H9 (cell line): ENCODE results near the gene CEMIP2. TPM values are rescaled to one million over a fixed set of nuclear protein-coding genes. Genes with fewer than 3 reads are reported as not detected.

Experiments used
- DNase-seq: peaks from one replicate; pipeline ENCODE4 v3.0.0-alpha.2; 2017
- H2AFZ ChIP-seq: one replicate; pipeline ENCODE4 v1.6.1; 2013; ENCODE audit warnings: mild to moderate bottlenecking, low read length, control low read depth, moderate library complexity
- H2AK5ac ChIP-seq: 2 replicates; pipeline ENCODE4 v1.6.1; 2013; ENCODE audit warnings: low read length, control low read depth, mixed read lengths; ENCODE audit not compliant: insufficient read length
- H2BK120ac ChIP-seq: one replicate; pipeline ENCODE4 v1.6.1; 2013; ENCODE audit warnings: low read depth, mild to moderate bottlenecking, low read length, control low read depth, inconsistent platforms; ENCODE audit not compliant: poor library complexity, severe bottlenecking
- H2BK12ac ChIP-seq: 2 replicates; pipeline ENCODE4 v1.6.1; 2013; ENCODE audit warnings: low read length, control low read depth, mixed read lengths, low read depth; ENCODE audit not compliant: insufficient read length
- H2BK15ac ChIP-seq: 2 replicates; pipeline ENCODE4 v1.6.1; 2013; ENCODE audit warnings: low read depth, low read length, control low read depth
- H2BK20ac ChIP-seq: one replicate; pipeline ENCODE4 v1.6.1; 2013; ENCODE audit warnings: low read depth, mild to moderate bottlenecking, low read length, control low read depth, inconsistent platforms; ENCODE audit not compliant: poor library complexity, severe bottlenecking
- H2BK5ac ChIP-seq: 2 replicates; pipeline ENCODE4 v1.6.1; 2013; ENCODE audit warnings: low read length, control low read depth, mixed read lengths; ENCODE audit not compliant: insufficient read length
- H3K14ac ChIP-seq: 2 replicates; pipeline ENCODE4 v1.6.1; 2013; ENCODE audit warnings: low read length, control low read depth; ENCODE audit not compliant: insufficient read depth
- H3K18ac ChIP-seq: 2 replicates; pipeline ENCODE4 v1.6.1; 2013; ENCODE audit warnings: low read depth, mild to moderate bottlenecking, mixed read lengths, low read length, control low read depth; ENCODE audit not compliant: insufficient read length
- H3K23ac ChIP-seq: 2 replicates; pipeline ENCODE4 v1.6.1; 2013; ENCODE audit warnings: low read length, control low read depth, mixed read lengths, low read depth; ENCODE audit not compliant: insufficient read length
- H3K23me2 ChIP-seq: 2 replicates; pipeline ENCODE4 v1.6.1; 2013; ENCODE audit warnings: low read depth, mild to moderate bottlenecking, mixed read lengths, low read length, control low read depth; ENCODE audit not compliant: insufficient read length, poor library complexity, severe bottlenecking
- H3K27ac ChIP-seq: 2 replicates; pipeline ENCODE4 v1.5.1; 2013; ENCODE audit warnings: low read length, control low read depth, mixed read lengths, low read depth; ENCODE audit not compliant: insufficient read length
- H3K27me3 ChIP-seq: 2 replicates; pipeline ENCODE4 v1.6.1; 2013; ENCODE audit warnings: low read length, control low read depth, inconsistent platforms; ENCODE audit not compliant: insufficient read depth
- H3K4ac ChIP-seq: 2 replicates; pipeline ENCODE4 v1.6.1; 2013; ENCODE audit warnings: low read depth, mild to moderate bottlenecking, control low read depth, inconsistent platforms, low read length, moderate library complexity
- H3K4me1 ChIP-seq: 2 replicates; pipeline ENCODE4 v1.6.1; 2013; ENCODE audit warnings: low read length, control low read depth, inconsistent platforms; ENCODE audit not compliant: insufficient read depth
- H3K4me2 ChIP-seq: 2 replicates; pipeline ENCODE4 v1.6.1; 2013; ENCODE audit warnings: low read length, control low read depth, mixed read lengths; ENCODE audit not compliant: insufficient read length, insufficient read depth
- H3K56ac ChIP-seq: 2 replicates; pipeline ENCODE4 v1.6.1; 2013; ENCODE audit warnings: low read depth, mild to moderate bottlenecking, mixed read lengths, low read length, control low read depth; ENCODE audit not compliant: insufficient read length
- H3K79me1 ChIP-seq: 2 replicates; pipeline ENCODE4 v1.6.1; 2013; ENCODE audit warnings: low read depth, mild to moderate bottlenecking, moderate library complexity, low read length, control low read depth, inconsistent platforms; ENCODE audit not compliant: insufficient read depth, poor library complexity, severe bottlenecking
- H3K79me2 ChIP-seq: 2 replicates; pipeline ENCODE4 v1.6.1; 2013; ENCODE audit warnings: low read length, control low read depth, inconsistent platforms; ENCODE audit not compliant: insufficient read depth
- H3K9ac ChIP-seq: 2 replicates; pipeline ENCODE4 v1.6.1; 2013; ENCODE audit warnings: low read length, control low read depth, mixed read lengths; ENCODE audit not compliant: insufficient read length; ENCODE audit errors: extremely low read depth
- H3K9me3 ChIP-seq: one replicate; pipeline ENCODE4 v1.6.1; 2013; ENCODE audit warnings: low read depth, low read length, inconsistent platforms; ENCODE audit not compliant: control insufficient read depth
- H3T11ph ChIP-seq: one replicate; pipeline ENCODE4 v1.6.1; 2013; ENCODE audit warnings: mild to moderate bottlenecking, low read length, control low read depth, inconsistent platforms
- H4K20me1 ChIP-seq: one replicate; pipeline ENCODE4 v1.6.1; 2013; ENCODE audit not compliant: control insufficient read depth, insufficient read length, insufficient read depth
- H4K5ac ChIP-seq: 2 replicates; pipeline ENCODE4 v1.6.1; 2013; ENCODE audit warnings: low read depth, mild to moderate bottlenecking, mixed read lengths, low read length, control low read depth; ENCODE audit not compliant: insufficient read length
- H4K8ac ChIP-seq: replicated peaks from 2 replicates; pipeline ENCODE4 v1.6.1; 2013; ENCODE audit warnings: low read length, control low read depth, mixed read lengths, low read depth; ENCODE audit not compliant: insufficient read length
- H4K91ac ChIP-seq: 2 replicates; pipeline ENCODE4 v1.6.1; 2013; ENCODE audit warnings: low read depth, mild to moderate bottlenecking, moderate library complexity, mixed read lengths, low read length, control low read depth; ENCODE audit not compliant: insufficient read length
- H3K27ac Mint-ChIP-seq, 3 experiments: 2 replicates in 2 of 3; 3 replicates in 1 of 3; pipeline ENCODE4 v1.8.0; 2020 to 2021; ENCODE audit warnings: mixed read lengths in 3 of 3, mild to moderate bottlenecking in 1 of 3, moderate library complexity in 1 of 3
- H3K27me3 Mint-ChIP-seq: 2 replicates; pipeline ENCODE4 v1.8.0; 2021; ENCODE audit warnings: low read depth, mild to moderate bottlenecking, moderate library complexity, mixed read lengths
- H3K36me3 Mint-ChIP-seq, 3 experiments: 2 replicates in 2 of 3; 3 replicates in 1 of 3; pipeline ENCODE4 v1.8.0; 2020 to 2021; ENCODE audit warnings: low read depth in 3 of 3, mixed read lengths in 3 of 3; ENCODE audit not compliant: insufficient read depth in 1 of 3
- H3K4me1 Mint-ChIP-seq, 2 experiments: 2 replicates each; pipeline ENCODE4 v1.8.0; 2020; ENCODE audit warnings: mixed read lengths in 2 of 2
- H3K4me3 Mint-ChIP-seq, 2 experiments: 2 replicates in 1 of 2; 3 replicates in 1 of 2; pipeline ENCODE4 v1.8.0; 2020 to 2021; ENCODE audit warnings: mild to moderate bottlenecking in 2 of 2, mixed read lengths in 2 of 2, moderate library complexity in 1 of 2
- H3K9me3 Mint-ChIP-seq, 2 experiments: 2 replicates in 1 of 2; 3 replicates in 1 of 2; pipeline ENCODE4 v1.8.0; 2020; ENCODE audit warnings: mild to moderate bottlenecking in 2 of 2, mixed read lengths in 2 of 2, moderate library complexity in 1 of 2
- WGBS: extraction: QIAGEN DNeasy Blood & Tissue Kit; methylation state at CpG from one replicate; pipeline ENCODE4 v1.1.7; 2013; ENCODE audit warnings: missing lambda C conversion rate, low lambda C conversion rate, mixed read lengths; ENCODE audit not compliant: insufficient read length; ENCODE audit errors: extremely low coverage; 5-methylcytosine and 5-hydroxymethylcytosine counted together
- total RNA-seq: library from RNA; stranded (reverse); gene quantifications from 2 replicates; pipeline ENCODE4 v1.2.1, GENCODE V29; 2021
- TF ChIP-seq, protein P1 (sequence below): fragments of 200-600 bp; sonication (generic); conservative IDR thresholded peaks from 3 replicates; pipeline ENCODE4 v1.8.0; 2021; ENCODE audit warnings: antibody characterized with exemption, mild to moderate bottlenecking

The CEMIP2 gene
- total RNA-seq, 1 experiment from 2014 or later, result 77.2 TPM

DNA sequence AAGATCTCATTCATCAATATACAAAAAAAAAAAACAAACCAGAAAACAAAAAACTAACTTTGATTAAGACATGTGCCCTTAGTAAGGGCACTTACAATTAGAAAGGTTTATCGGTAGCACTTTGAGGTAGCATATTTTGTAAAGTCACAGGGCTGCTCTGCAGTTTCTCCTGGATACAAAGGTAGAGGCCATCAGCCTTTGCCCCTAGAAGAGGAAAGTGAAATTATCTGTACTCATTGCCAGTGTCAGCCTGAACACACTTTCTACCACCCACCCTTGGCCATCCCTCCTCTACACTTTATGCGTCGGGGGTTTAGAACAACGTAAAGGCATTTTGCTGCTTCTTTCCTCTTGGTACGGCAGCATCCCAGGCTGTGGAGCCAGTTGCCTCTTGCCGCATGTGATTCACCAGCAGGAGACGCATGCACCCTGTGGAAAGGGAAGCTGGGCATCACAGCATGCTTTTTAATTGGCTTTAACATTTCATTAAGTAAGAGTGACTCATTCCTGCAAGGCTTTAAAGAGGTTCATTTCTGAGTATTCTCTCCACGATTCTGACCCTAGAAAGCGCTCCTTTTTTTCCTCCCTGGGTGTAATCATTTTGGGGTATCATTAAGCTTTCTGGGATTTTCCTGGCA is 84.6 kb downstream of the CEMIP2 start:
- no CpG with 5 or more reads among the region's 9 CpGs for WGBS
- Histone ChIP-seq H3K4me1 (no peaks in the 10 kb centered on the region; the same call in 1 of the 2 replicates), H2AK5ac (no peak overlapping the region), H3K27me3 (no peaks in the 10 kb centered on the region), H3K9ac (no peak overlapping the region), H3K9me3 (no peaks in the 10 kb centered on the region), H2BK20ac (no peak overlapping the region), H4K8ac (no peak overlapping the region), H3K56ac (no peak overlapping the region), H4K20me1 (no peaks in the 10 kb centered on the region), H2BK120ac (no peak overlapping the region), H4K91ac (no peak overlapping the region), H3T11ph (no peak overlapping the region), H3K18ac (no peak overlapping the region), H3K23me2 (no peaks in the 10 kb centered on the region), H3K79me1 (no peaks in the 10 kb centered on the region), H3K4me2 (no peak overlapping the region), H3K79me2 (no peaks in the 10 kb centered on the region), H3K23ac (no peak overlapping the region), H2BK15ac (no peak overlapping the region), H2BK5ac (no peak overlapping the region), H3K14ac (no peak overlapping the region), H2AFZ (no peak overlapping the region), H2BK12ac (no peak overlapping the region), H4K5ac (no peak overlapping the region), H3K27ac (no peak overlapping the region), H3K4ac (no peak overlapping the region)
- Mint-ChIP-seq H3K9me3 (no peaks in the 10 kb centered on the region), H3K4me3 (no peak overlapping the region), H3K27ac (peak overlapping the region; percentile 28 to 84 (median 78); a peak in 5 of 7 replicates), H3K36me3 (peaks cover 17 to 43% (median 36%) of the 10 kb centered on the region in 3 experiments), H3K27me3 (no peaks in the 10 kb centered on the region), H3K4me1 (peaks cover 27 to 30% of the 10 kb centered on the region in 2 experiments)
- DNase-seq, result peak; percentile 67
- TF ChIP-seq, protein P1, sequence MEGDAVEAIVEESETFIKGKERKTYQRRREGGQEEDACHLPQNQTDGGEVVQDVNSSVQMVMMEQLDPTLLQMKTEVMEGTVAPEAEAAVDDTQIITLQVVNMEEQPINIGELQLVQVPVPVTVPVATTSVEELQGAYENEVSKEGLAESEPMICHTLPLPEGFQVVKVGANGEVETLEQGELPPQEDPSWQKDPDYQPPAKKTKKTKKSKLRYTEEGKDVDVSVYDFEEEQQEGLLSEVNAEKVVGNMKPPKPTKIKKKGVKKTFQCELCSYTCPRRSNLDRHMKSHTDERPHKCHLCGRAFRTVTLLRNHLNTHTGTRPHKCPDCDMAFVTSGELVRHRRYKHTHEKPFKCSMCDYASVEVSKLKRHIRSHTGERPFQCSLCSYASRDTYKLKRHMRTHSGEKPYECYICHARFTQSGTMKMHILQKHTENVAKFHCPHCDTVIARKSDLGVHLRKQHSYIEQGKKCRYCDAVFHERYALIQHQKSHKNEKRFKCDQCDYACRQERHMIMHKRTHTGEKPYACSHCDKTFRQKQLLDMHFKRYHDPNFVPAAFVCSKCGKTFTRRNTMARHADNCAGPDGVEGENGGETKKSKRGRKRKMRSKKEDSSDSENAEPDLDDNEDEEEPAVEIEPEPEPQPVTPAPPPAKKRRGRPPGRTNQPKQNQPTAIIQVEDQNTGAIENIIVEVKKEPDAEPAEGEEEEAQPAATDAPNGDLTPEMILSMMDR, result peak; percentile 48; the same call in 2 of the 3 replicates
